Naive thymus-derived CD4-positive, alpha-beta T cell (primary cell): Measurements from ENCODE around the gene STX10. TPM values are rescaled to one million over a fixed set of nuclear protein-coding genes. Genes with fewer than 3 reads are reported as not detected.
A peak's percentile ranks its signal among the peaks of the same experiment; 100 is the strongest.
"Not testable (repeated sequence)": the region's sequence is repeated elsewhere in the genome, so short reads cannot be mapped to it uniquely, and the experiment has no call there.

Experiments used
- ATAC-seq: fragments of 150-1000 bp; cut with Tn5 transposase; 2 replicates; pipeline ENCODE4 v1.10.0; 2021; ENCODE audit warnings: mild to moderate bottlenecking, moderate library complexity
- CTCF ChIA-PET: fragments of 350-600 bp; sonication (Branson Sonifier 250); formaldehyde crosslinking; loops from one replicate; lab custom pipeline; 2021; ENCODE audit warnings: antibody characterized with exemption; lab: Charles Lee
- POLR2A ChIA-PET: fragments of 350-600 bp; sonication (Branson Sonifier 250); formaldehyde crosslinking; loops from one replicate; lab custom pipeline; 2021; ENCODE audit warnings: antibody characterized with exemption, inconsistent platforms; lab: Charles Lee
- DNase-seq, 9 donors: peaks; one replicate each; pipeline versions ENCODE4 v3.0.0 to v3.0.0-alpha.2; 2020 to 2022; ENCODE audit warnings: mixed read lengths in 1 of 9
- H3K27ac ChIP-seq: one replicate; pipeline ENCODE4 v1.7.0; 2013; ENCODE audit warnings: mild to moderate bottlenecking, low read depth, low read length, moderate library complexity
- H3K27me3 ChIP-seq, 2 donors: one replicate each; pipeline ENCODE4 v1.7.0; 2013; ENCODE audit warnings: low read length in 2 of 2, mild to moderate bottlenecking in 2 of 2, moderate library complexity in 2 of 2; ENCODE audit not compliant: control insufficient read depth in 2 of 2, insufficient read depth in 2 of 2
- H3K36me3 ChIP-seq, 3 experiments: 1 replicate in 2 of 3; 2 replicates in 1 of 3; pipeline ENCODE4 v1.7.0; 2013; ENCODE audit warnings: low read length in 3 of 3, mild to moderate bottlenecking in 3 of 3, moderate library complexity in 1 of 3; ENCODE audit not compliant: insufficient read depth in 3 of 3, control insufficient read depth in 2 of 3
- H3K4me1 ChIP-seq, 2 donors: one replicate each; pipeline ENCODE4 v1.7.0; 2013; ENCODE audit warnings: low read length in 2 of 2, mild to moderate bottlenecking in 2 of 2, moderate library complexity in 1 of 2; ENCODE audit not compliant: control insufficient read depth in 2 of 2, insufficient read depth in 2 of 2
- H3K4me3 ChIP-seq: 2 replicates; pipeline ENCODE4 v1.7.0; 2013; ENCODE audit warnings: mild to moderate bottlenecking, low read length
- H3K9me3 ChIP-seq, 3 experiments: 1 replicate in 2 of 3; 2 replicates in 1 of 3; pipeline ENCODE4 v1.7.0; 2013; ENCODE audit warnings: low read length in 3 of 3; ENCODE audit not compliant: control insufficient read depth in 2 of 3
- H3K27ac Mint-ChIP-seq, 9 donors: one replicate each; pipeline ENCODE4 v1.8.0; 2020 to 2022; ENCODE audit warnings: mixed read lengths in 9 of 9, mild to moderate bottlenecking in 8 of 9, moderate library complexity in 5 of 9, inconsistent platforms in 2 of 9
- H3K27me3 Mint-ChIP-seq, 5 donors: one replicate each; pipeline ENCODE4 v1.8.0; 2021 to 2022; ENCODE audit warnings: mixed read lengths in 5 of 5, mild to moderate bottlenecking in 1 of 5
- H3K36me3 Mint-ChIP-seq, 5 donors: one replicate each; pipeline ENCODE4 v1.8.0; 2020 to 2022; ENCODE audit warnings: mixed read lengths in 5 of 5, mild to moderate bottlenecking in 3 of 5, inconsistent platforms in 1 of 5
- H3K4me1 Mint-ChIP-seq, 7 donors: one replicate each; pipeline ENCODE4 v1.8.0; 2020 to 2022; ENCODE audit warnings: mixed read lengths in 7 of 7, mild to moderate bottlenecking in 3 of 7, inconsistent platforms in 1 of 7
- H3K4me3 Mint-ChIP-seq, 10 donors: one replicate each; pipeline ENCODE4 v1.8.0; 2020 to 2022; ENCODE audit warnings: mild to moderate bottlenecking in 10 of 10, mixed read lengths in 10 of 10, moderate library complexity in 6 of 10, inconsistent platforms in 2 of 10
- H3K9me3 Mint-ChIP-seq, 11 donors: one replicate each; pipeline ENCODE4 v1.8.0; 2020 to 2022; ENCODE audit warnings: mixed read lengths in 11 of 11, mild to moderate bottlenecking in 4 of 11, inconsistent platforms in 1 of 11, moderate library complexity in 1 of 11
- intact Hi-C, 2 donors: fragments of 100-400 bp; cut with micrococcal nuclease; formaldehyde crosslinking; loops; one replicate each; pipeline ENCODE4 v1.15.1; 2023
- polyA plus RNA-seq, 2 donors: library from polyadenylated mRNA; unstranded; fragments of 300-500 nt; fragmentation: Illumina TruSeq; gene quantifications; one replicate each; pipeline ENCODE4 v1.2.3, GENCODE V29; 2021
- total RNA-seq, 6 experiments: library from RNA in 5 of 6; stranded (reverse) in 5 of 6; gene quantifications; 1 replicate in 5 of 6; 2 replicates in 1 of 6; pipeline ENCODE4 v1.2.3 and lab custom pipeline; 2021 to 2026

STX10 gene
- total and polyA plus RNA-seq, 7 experiments from 2014 or later = 42.6 to 76.2 (median 63.7) TPM

DNA sequence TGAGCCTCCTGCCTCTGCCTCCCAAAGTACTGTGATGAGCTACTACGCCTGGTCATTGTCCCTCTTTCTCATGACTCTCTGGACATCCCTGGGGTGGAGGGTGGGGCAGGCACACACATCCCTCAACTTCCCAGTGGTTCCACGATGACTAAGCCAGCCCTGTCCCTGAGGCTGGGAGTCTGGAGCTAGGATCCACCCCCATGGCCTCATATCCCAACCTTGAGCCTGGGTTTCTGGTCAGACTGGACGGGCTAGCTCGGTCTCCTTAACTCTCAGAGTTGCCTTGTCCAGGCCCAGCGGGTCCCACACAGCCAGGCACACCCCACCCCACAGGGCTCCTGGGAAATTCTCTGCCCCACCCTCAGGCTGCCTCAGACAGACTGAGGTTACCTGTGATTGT lies 19.6 kb upstream of the STX10 start:
- no peak overlapping the region for H3K4me3 ChIP-seq
- Mint-ChIP-seq H3K27me3 (no peaks in the 10 kb centered on the region), H3K27ac (peak overlapping the region; percentile 96 to 99 (median 99)), H3K4me3 (peak overlapping the region in 9 of 10 donors; percentile 31 to 97 (median 95)), H3K4me1 (peaks cover 50 to 90% (median 74%) of the 10 kb centered on the region in 7 donors), H3K36me3 (peaks cover 0 to 15% (median 0%) of the 10 kb centered on the region in 5 donors), H3K9me3 (no peaks in the 10 kb centered on the region)
- no peaks in the 10 kb centered on the region for H3K36me3 ChIP-seq
- no peak for ATAC-seq
- ChIA-PET POLR2A (interaction anchor here (0.6 to 12.7 kb wide), 9 partner anchors 12 to 65 kb away, joined by 3 to 283 read pairs (median 4); partner anchors contain the start of genes IER2 and STX10), CTCF (interaction anchor here (1.3 to 2.7 kb wide), 5 partner anchors 13 to 25 kb away, joined by 3 to 11 read pairs (median 6); partner anchors contain the start of genes IER2 and STX10)
- no peaks in the 10 kb centered on the region for H3K9me3 ChIP-seq
- H3K27ac ChIP-seq = peak overlapping the region; percentile 90
- H3K4me1 ChIP-seq = peaks cover 75 to 89% of the 10 kb centered on the region in 2 donors
- intact Hi-C loops = loop anchor here (5.0 kb wide), 2 partner anchors 377 to 877 kb away; partner anchors contain the start of genes JUNB (in 1 of the 2) and ZNF44 (in 1 of the 2)
- DNase-seq = no peak
- H3K27me3 ChIP-seq = no peaks in the 10 kb centered on the region

DNA sequence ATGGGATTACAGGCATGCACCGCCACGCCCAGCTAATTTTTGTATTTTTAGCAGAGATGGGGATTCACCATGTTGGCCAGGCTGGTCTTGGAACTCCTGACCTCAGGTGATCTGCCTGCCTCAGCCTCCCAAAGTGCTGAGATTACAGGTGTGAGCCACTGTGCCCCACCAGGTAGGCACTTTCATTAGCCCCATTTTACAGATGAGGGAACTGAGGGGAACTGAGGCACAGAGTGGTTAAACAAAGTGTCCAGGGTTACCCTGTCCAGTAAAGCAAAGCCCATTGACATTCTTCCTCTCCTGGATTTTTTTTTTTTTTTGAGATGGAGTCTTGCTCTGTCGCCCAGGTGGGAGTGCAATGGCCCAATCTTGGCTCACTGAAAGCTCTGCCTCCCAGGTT lies 16.0 kb upstream of the STX10 start:
- not testable (repeated sequence) for DNase-seq, H3K4me3 ChIP-seq, H3K9me3 Mint-ChIP-seq, H3K36me3 ChIP-seq, ATAC-seq, H3K27me3 ChIP-seq, H3K9me3 ChIP-seq, H3K27me3 Mint-ChIP-seq
- POLR2A ChIA-PET = interaction anchor here (0.6 to 12.7 kb wide), 7 partner anchors 9 to 65 kb away, joined by 4 to 283 read pairs (median 10); partner anchors contain the start of genes IER2 and STX10
- Mint-ChIP-seq H3K4me1 (peaks cover 41 to 83% (median 75%) of the 10 kb centered on the region in 7 donors), H3K36me3 (peaks cover 0 to 15% (median 0%) of the 10 kb centered on the region in 5 donors), H3K27ac (peak overlapping the region; percentile 92 to 99 (median 99)), H3K4me3 (peak overlapping the region in 6 of 10 donors; percentile 6 to 96 (median 66))
- intact Hi-C loops = loop anchor here (2.0 to 5.0 kb wide), 3 partner anchors 374 to 874 kb away; partner anchors contain the start of genes JUNB (in 1 of the 2) and ZNF44 (in 1 of the 2)
- peak overlapping the region; percentile 90 for H3K27ac ChIP-seq
- CTCF ChIA-PET = interaction anchor here (2.7 to 3.3 kb wide), 3 partner anchors 11 to 29 kb away, joined by 11 to 32 read pairs (median 17); no protein-coding TSS in a partner anchor
- H3K4me1 ChIP-seq = peaks cover 84 to 88% of the 10 kb centered on the region in 2 donors

DNA sequence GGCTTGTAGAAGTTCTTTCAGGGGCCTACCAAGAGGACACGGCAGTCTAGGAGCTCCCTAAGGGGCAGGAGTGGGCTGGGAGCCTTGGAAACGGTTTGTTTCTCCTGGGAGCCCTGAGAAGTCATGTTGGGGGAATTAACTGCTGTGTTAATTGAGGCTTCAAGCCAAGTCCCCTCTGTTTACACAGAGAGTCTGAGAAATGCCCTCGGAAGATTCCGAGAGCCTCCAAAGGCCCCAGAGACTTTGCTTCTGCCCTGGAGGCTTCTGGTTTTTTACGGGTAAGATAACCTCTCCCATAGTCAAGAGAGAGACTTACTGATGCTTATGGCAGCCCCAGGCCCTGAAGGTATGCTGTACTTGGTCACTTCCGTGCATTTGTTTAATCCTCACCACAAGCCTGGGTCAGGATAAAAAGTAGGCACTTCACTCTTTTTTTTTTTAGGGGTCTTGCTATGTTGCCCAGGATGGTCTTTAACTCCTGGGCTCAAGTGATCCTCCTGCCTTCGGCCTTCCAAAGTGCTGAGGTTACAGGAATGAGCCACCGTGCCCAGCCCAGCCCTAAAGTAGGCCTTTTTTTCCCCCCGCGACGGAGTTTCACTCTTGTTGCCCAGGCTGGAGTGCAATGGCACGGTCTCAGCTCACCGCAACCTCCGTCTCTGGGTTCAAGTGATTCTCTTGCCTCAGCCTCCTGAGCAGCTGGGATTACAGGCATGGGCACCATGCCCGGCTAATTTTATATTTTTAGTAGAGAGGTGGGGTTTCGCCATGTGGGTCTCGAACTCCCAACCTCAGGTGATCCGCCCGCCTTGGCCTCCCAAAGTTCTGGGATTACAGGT lies 15.2 kb upstream of the STX10 start:
- Histone ChIP-seq H3K36me3 (no peaks in the 10 kb centered on the region), H3K27ac (peak overlapping the region; percentile 90), H3K27me3 (no peaks in the 10 kb centered on the region), H3K9me3 (no peaks in the 10 kb centered on the region), H3K4me1 (peaks cover 80 to 87% of the 10 kb centered on the region in 2 donors), H3K4me3 (peak overlapping the region; percentile 60)
- H3K9me3 Mint-ChIP-seq = no peaks in the 10 kb centered on the region
- intact Hi-C loops = loop anchor here (5.0 kb wide), 2 partner anchors 373 to 873 kb away; partner anchors contain the start of genes JUNB (in 1 of the 2) and ZNF44 (in 1 of the 2)
- H3K4me3 Mint-ChIP-seq = peak overlapping the region; percentile 85 to 94 (median 89)
- peak overlapping the region; percentile 92 to 99 (median 97) for H3K27ac Mint-ChIP-seq
- H3K36me3 Mint-ChIP-seq = peaks cover 0 to 15% (median 0%) of the 10 kb centered on the region in 5 donors
- ChIA-PET CTCF (interaction anchor here (0.9 to 3.3 kb wide), 5 partner anchors 11 to 47 kb away, joined by 3 to 32 read pairs (median 6); partner anchors contain the start of genes IER2 and STX10), POLR2A (interaction anchor here (0.6 to 12.7 kb wide), 9 partner anchors 8 to 373 kb away, joined by 4 to 283 read pairs (median 11); partner anchors contain the start of genes IER2, JUNB, NACC1 and STX10)
- ATAC-seq (no peak), DNase-seq (no peak)
- no peaks in the 10 kb centered on the region for H3K27me3 Mint-ChIP-seq
- peaks cover 35 to 82% (median 74%) of the 10 kb centered on the region in 7 donors for H3K4me1 Mint-ChIP-seq

DNA sequence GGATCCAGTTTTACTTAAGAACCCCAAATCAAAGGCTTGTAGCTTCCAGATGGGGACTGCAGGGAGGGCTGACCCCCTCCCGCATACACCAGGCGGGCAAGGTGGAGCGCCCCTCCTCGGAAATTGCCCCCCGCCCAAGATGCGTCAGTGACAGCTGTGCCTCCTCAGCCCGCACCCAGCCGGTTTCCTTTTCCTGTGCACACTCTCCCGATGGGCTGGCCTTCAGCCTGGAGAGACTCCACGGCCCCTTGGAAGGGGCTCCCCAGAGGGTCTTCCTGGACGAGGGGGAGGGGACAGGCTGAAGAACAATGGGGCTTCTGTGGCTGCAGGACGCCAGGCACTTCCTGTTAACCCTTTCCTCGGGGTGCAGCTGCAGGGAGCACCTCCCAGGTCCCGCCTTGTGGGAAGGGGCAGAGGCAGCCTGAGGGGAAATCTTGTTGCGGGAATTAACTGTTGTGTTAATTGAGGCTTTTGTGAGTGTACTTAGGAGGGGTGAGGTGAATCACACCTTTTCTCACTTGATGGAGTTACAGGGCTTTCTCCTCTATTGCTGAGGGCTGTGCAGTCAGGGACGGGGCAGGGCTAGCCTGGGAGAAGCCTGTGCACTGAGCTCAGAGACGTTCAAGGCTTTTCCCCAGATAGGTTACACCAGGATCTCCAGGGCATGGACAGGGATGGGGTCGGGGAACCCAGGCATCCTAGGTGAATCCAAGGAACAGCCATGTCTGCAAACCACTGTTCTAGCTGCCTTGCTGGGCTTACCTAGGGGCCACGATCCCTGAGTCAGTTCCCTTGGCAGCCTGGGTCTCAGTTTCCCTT lies 14.4 kb upstream of the STX10 start:
- Histone ChIP-seq H3K9me3 (no peaks in the 10 kb centered on the region), H3K36me3 (no peaks in the 10 kb centered on the region), H3K27ac (peak overlapping the region; percentile 90), H3K4me3 (peak overlapping the region; percentile 60), H3K4me1 (peaks cover 72 to 85% of the 10 kb centered on the region in 2 donors), H3K27me3 (no peaks in the 10 kb centered on the region)
- no peaks in the 10 kb centered on the region for H3K9me3 Mint-ChIP-seq
- DNase-seq (peak in 6 of 9 donors; percentile 29 to 67 (median 42)), ATAC-seq (no peak)
- peak overlapping the region; percentile 85 to 94 (median 89) for H3K4me3 Mint-ChIP-seq
- peaks cover 33 to 81% (median 71%) of the 10 kb centered on the region in 7 donors for H3K4me1 Mint-ChIP-seq
- intact Hi-C loops = loop anchor here (5.0 kb wide), 2 partner anchors 372 to 872 kb away; partner anchors contain the start of genes JUNB (in 1 of the 2) and ZNF44 (in 1 of the 2)
- peak overlapping the region; percentile 92 to 99 (median 97) for H3K27ac Mint-ChIP-seq
- no peaks in the 10 kb centered on the region for H3K27me3 Mint-ChIP-seq
- ChIA-PET CTCF (interaction anchor here (0.9 to 2.7 kb wide), 6 partner anchors 10 to 60 kb away, joined by 3 to 17 read pairs (median 6); partner anchors contain the start of genes IER2 and STX10), POLR2A (interaction anchor here (0.9 to 12.7 kb wide), 11 partner anchors 8 to 373 kb away, joined by 3 to 283 read pairs (median 6); partner anchors contain the start of genes IER2, JUNB, NACC1 and STX10)
- peaks cover 0 to 17% (median 0%) of the 10 kb centered on the region in 5 donors for H3K36me3 Mint-ChIP-seq

DNA sequence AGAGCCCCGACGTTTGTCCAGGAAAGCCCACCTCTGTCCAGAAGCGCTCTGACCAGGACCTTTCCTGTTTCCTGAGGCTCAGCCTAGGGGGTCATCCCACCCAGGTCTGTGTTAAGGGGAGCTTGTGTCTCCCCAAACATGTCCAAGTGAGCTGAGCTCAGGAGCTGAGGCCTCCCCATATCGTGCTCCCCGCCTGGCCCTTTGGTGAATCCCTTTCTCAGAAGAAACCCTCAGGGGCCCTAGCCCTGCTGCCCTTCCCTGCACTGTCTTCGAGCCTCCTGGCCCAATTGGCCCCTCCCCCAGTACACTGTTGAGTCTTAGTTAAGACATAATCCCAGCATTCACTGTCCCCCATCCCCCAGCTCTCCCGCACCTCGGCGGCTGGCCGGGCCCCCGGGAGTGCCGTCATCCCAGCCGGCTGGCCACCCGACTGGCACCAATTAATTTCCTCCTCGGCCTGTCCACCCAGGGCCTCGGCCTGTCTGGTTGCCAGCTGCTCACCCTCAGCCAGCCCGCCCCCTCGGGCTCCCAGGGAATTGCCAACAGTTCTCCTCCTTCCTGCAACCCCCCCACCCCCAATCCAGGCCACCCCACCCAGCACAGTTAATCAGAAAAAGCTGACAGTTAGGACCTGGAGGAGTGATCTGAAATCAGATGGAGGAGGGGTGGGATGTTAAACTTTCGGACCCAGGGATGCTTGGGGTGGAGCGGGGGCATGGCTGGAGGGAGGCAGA lies 13.6 kb upstream of the STX10 start:
- ChIA-PET POLR2A (interaction anchor here (0.7 to 12.7 kb wide), 15 partner anchors 7 to 372 kb away, joined by 3 to 283 read pairs (median 4); partner anchors contain the start of genes IER2, JUNB, NACC1 and STX10), CTCF (interaction anchor here (0.9 to 2.7 kb wide), 6 partner anchors 9 to 59 kb away, joined by 3 to 17 read pairs (median 6); partner anchors contain the start of genes IER2 and STX10)
- Histone ChIP-seq H3K27me3 (no peaks in the 10 kb centered on the region), H3K36me3 (no peaks in the 10 kb centered on the region), H3K4me3 (peak overlapping the region; percentile 60), H3K9me3 (no peaks in the 10 kb centered on the region), H3K4me1 (peaks cover 64 to 77% of the 10 kb centered on the region in 2 donors), H3K27ac (peak overlapping the region; percentile 90)
- ATAC-seq (peak; percentile 17), DNase-seq (peak in 6 of 9 donors; percentile 16 to 61 (median 40))
- Mint-ChIP-seq H3K4me3 (peak overlapping the region; percentile 85 to 94 (median 89)), H3K27ac (peak overlapping the region; percentile 92 to 99 (median 97)), H3K4me1 (peaks cover 25 to 81% (median 66%) of the 10 kb centered on the region in 7 donors), H3K9me3 (no peaks in the 10 kb centered on the region), H3K27me3 (no peaks in the 10 kb centered on the region), H3K36me3 (peaks cover 0 to 15% (median 0%) of the 10 kb centered on the region in 5 donors)
- intact Hi-C loops = loop anchor here (1.0 to 2.0 kb wide), 4 partner anchors 8 to 31 kb away; no protein-coding TSS in a partner anchor
